ENCODE measurements around the gene ERC1. TPM values are rescaled to one million over a fixed set of nuclear protein-coding genes. Genes with fewer than 3 reads are reported as not detected.

The ERC1 gene
- total RNA-seq, 1 experiment from 2014 or later = 7.7 TPM

DNA sequence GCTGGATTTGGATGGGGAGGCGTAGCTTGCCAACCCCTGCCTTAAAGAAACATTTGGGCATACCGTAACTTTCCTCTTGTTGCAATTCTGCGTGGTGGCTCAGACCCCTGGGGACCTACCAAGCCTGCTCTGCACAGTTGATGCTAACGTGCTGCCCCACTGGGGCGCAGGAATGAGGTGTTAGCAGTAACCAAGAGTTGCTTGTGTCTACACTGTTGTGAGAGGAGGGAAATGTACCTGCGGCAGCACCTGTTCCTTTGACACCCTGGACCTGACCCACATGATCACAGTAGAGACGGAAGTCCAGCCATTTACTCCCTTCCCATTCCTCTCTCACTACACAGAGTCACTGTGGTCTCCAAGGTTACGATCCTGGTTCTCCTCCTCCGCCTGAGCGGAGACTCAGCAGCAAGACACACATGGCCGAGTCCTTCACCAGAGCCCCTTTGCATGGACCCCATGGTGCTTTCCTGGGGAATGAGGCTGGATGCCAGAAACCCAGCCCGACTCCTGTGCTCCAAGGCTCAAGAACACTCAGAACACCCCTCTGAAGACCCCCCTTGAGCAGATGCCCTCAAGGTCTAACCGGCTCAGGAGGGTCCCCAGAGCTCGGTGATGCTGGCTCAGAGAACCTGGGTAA is 518.5 kb downstream of the ERC1 start:
- no peak for DNase-seq (ENCODE audit: low spot score)

DNA sequence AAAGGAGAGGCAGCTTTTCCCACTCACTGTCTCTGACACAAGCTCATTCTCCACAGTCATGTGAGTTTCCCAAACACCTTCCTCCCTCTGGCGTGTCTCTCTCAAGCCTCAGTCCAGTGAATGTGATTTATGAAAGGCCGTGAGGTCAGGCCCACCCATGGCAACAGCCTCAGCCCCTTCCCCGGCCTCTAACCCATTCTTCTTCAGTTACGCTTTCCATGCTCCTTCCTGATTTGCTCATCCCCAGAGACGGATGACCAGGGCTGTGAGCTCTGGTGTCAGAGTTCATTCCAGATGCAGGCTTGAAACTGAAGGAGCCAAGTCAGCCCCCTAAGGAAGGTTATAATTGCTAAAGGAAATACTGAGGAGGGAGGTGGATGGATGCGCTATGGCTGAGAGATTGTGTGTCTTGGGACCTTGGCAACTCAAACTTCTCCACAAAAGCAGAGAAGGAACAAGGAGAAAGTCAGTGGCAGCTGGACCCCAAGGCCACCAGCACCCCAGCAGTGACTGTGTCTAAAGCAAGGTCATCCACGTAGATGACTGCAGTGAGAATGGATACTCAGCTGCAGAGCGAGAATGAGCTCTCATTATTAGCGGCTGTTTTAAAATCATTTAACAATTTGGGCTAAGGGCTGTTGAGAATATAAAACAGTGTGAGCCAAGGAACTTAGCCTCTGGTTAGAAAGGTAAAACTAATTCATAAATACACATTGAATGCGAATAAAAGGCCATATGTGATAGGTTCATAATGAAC is 519.2 kb downstream of the ERC1 start:
- no peak for DNase-seq (ENCODE audit: low spot score)

DNA sequence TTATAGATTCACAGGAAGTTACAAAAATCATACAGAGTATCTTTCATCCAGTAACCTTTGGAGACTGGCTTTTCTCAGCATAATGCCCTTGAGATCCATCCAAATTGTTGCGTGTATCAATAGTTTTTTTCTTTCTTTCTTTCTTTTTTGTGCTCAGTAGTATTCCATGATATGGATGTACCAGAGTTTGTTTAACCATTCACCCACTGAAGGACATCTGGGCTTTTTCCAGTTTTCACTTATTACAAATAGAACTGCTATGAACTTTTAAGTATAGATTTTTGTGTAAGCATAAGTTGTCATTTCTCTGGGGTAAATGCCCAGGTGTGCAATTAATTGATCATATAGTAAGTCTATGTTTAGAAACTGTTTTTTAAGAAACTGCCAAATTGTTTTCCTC is 524.0 kb downstream of the ERC1 start:
- DNase-seq (ENCODE audit: low spot score) = no peak

DNA sequence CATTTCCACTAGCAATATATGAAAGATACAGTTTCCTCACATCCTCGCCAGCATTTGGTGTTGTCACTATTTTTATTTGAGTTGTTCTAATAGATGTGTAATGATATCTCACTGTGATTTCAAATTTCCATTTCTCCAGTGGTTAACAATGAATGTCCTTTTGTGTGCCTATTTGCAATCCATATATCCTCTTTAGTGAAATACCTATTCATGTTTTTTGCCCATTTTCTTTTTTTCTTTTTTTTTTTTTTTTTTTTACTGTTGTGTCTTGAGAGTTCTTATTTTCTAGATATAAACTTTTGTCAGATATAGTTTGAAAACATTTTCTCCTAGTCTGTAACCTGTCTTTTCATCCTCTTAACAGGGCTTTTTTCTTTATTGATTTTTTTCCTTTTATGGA is 524.4 kb downstream of the ERC1 start:
- no peak for DNase-seq (ENCODE audit: low spot score)

- no peak for DNase-seq (ENCODE audit: low spot score)
Observed at GRCh38 chr12:1517007-1517406, 526.0 kb downstream of the ERC1 start.

DNA sequence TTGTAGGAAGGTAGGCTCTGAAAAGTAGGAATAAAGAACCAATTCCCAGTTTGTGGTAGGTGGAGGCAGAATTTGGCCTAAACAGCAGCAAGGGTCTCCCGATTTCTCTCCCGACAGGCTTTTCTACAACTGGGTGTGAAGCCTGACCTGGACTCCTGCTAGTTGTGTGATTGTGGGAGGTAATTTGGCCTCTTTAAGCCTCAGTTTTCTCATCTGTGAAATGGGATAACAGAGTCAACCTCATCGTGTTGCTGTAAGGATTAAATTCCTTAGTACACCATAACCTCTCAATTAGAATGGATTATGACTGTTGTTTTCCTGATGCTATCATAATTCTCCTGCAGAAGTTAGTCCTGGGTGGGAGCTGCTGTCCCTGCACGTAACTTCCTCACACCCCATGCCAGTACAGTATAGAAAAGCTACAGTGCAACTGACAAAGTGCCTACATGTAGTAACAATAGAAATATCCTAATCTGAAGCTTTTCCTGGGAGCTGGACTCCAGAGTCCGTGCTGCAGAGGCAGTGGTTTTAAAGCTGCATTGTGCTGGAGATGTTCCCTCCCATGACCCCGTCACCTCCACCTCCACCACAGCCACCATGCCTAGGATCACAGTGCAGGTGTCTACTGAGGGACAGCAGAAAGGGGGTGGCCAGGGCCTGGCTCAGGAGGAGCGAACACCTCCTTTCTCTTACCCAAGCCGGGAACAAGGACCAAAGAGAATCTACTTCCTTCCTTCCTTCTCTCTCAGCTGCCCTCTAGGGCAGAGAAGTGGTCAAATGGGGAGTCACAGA is 526.9 kb downstream of the ERC1 start:
- no peak for DNase-seq (ENCODE audit: low spot score)

DNA sequence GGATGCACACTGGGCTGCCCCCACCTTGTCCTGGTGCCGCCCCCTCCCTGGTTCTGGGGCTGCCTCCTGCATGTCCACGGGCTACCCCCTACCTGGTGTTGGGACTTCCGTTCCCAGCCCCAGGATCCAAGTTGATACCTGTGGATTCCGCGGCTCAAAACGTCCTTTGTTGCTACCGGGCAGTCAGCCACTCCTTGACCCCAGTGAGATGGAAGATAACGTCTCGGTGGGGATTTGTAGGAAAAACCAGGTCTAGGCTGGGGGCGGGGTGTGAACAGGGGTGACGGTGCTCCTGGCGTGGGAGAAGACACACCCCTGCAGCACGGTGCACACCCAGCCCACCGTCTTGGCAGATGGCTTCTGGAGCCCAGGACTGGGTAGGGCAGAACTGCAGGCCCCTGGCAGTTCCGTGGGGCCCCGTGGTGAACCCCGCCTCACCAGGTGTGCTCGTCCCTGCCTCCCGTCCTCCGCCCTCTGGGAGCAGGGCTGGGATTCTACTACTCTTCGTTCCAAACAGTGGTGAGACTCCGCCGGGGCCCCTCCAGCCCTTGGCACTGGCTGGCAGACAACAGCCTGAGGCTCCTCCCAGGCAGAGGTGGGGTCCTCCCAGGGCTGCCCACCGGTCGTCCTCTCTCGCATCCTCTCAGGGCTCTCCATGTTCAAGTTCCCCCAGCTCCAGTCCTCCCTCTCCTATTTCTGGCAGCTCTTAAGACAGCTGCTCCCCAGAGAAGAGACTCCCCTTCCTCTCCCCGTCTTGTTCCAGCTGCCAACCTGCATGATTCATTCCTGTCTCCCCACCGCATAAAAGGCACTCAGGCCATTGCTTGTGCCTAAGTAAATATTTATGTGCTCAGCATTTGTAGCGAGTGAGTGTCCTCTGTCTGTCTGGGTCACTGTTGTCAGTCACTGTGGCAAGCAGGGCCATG is 527.8 kb downstream of the ERC1 start:
- peak; percentile 63 for DNase-seq (ENCODE audit: low spot score)

DNA sequence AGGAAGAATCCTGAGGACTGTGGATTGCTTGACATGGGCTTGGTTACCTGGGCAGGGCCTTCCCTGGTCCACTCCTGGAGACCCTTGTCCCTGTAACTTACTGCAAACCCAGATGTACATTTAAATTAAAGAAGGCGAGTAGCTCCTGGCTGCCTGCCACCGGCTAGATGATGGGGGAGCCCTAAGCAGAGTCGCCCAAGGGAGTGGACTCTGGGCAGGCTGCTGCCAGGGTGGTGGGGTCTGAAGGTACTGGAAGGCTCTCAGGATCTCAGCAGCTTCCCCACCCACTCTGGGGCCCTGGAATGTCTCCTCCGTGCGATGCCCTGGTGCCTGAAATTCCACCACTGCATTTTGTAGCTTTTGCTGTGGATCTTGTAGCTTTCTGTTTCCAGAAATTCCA is 528.6 kb downstream of the ERC1 start:
- DNase-seq (ENCODE audit: low spot score) = no peak

DNA sequence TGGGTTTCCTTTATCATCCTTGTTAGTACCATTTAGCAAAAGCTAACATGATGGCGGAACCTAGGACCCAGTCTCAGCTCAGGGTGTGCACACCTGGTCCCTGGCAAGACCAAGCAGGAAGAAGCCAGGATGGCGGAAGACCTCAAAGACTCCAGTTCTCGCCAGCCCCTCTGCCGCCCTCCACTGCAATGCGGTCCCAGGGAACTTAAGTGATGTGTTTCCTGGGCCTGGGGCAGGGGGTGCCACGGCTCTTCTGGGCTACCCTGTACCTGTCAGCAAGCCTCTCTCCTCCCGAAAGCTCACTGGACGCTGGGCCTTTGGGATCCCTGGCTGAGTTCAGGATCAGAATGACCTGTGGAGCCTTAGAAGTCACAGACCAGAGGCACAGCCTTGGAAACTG is 532.0 kb downstream of the ERC1 start:
- DNase-seq (ENCODE audit: low spot score) = no peak

DNA sequence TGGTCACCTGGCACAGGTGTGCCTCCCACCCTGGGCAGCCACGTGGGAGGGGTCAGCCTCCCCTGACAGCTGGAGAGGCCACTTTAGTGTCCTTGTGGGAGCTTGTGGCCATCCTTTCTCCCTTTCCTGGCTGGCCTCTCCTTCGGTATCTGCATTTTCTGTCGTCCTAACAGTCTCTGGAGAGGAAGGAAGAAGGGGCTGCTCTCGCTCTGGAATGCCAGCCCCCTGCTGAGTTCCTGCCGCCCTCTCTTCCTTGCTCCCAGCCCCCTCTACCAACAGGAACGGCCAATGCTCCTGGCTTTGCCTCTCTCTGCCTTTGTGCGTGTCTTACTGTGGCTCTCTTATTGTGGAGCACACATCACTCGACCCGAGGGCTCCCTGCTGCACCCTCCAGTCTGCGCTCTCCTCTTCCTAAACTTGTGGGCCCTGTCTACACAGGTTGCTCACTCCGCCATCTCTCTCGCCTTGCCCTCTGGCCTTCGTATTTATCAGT is 532.6 kb downstream of the ERC1 start:
- DNase-seq (ENCODE audit: low spot score) = no peak

- DNase-seq (ENCODE audit: low spot score) = no peak
Observed at GRCh38 chr12:1525858-1526257, 534.8 kb downstream of the ERC1 start.

DNA sequence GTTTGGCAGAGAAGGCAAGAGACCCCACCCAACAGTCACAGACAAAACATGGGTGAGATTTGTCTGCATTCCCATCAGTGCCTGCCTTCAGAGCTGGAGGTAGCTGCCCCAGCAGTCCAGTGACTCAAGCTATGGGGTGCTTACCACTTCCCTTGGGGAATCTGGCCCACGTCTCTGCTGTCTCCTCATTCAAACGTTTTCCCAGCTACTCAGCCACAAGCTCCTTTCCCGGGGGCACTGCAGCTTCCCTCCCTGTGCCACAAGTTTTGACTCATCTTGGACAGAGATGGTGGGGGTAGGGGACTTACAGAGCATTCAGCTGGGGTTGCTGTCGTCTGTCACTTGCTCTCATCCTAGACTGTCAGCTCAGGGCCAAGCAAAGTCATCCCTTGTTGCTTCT is 536.8 kb downstream of the ERC1 start:
- DNase-seq (ENCODE audit: low spot score) = peak; percentile 70

DNA sequence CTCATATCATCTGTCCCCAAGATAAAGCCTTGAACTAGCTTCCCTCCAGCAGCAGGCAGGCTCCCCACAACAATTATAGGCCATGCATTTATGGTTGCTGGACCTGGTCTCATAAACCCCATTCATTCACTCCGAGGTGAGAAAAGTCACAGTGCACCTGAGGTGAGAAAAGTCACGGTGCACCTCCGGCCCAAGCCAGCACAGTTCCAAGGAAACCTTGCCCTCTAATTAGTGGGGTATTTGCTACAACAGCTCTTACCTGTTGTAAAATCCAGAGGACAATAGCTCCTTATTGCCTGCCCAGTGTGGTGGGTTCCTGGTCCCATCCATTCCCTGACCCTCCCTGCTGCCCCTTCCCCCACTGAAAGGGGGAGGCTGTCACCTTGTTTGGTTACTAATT is 537.8 kb downstream of the ERC1 start:
- DNase-seq (ENCODE audit: low spot score) = no peak

GRCh38 chr12:1529228-1529861 is 538.3 kb downstream of the ERC1 start:
- no peak for DNase-seq (ENCODE audit: low spot score)

DNA sequence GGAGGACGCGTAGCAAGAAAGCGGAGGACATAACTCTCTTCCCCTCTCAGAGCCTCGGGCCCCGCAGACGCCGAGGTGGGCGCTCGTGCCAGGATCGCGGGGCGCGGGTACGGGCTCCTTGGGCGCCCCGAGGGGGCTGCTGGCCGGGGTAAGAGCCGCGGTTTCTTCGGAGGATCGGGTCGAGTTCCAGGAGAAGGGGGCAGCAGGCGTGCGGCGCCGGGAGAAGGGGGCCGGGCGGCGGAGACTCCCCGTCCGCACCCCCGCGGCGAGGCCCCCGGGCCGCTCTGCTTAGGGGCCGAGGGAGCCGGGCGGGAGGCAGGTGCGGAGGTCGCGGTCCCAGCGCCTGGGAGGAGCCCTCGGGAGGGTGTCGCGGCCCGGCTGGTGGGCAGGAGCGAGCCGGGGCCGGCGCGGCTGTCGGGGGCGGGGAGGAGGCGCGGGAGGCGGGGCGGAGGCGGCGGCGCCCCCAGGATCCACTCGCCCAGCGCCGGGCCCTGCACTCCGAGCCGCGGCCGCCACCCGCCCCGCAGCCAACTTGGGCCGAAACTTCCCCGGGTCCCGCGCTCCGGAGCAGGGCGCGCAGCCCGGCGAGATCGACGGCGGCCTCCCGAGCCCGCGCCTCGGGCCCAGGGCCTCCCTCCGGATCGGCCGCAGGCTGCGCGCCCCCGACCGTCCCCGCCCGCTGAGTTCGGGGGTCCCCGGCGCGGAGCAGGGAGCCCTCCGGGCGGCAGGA is 539.0 kb downstream of the ERC1 start:
- DNase-seq (ENCODE audit: low spot score) = no peak

GRCh38 chr12:1530592-1531152 is 539.6 kb downstream of the ERC1 start:
- DNase-seq (ENCODE audit: low spot score) = no peak

DNA sequence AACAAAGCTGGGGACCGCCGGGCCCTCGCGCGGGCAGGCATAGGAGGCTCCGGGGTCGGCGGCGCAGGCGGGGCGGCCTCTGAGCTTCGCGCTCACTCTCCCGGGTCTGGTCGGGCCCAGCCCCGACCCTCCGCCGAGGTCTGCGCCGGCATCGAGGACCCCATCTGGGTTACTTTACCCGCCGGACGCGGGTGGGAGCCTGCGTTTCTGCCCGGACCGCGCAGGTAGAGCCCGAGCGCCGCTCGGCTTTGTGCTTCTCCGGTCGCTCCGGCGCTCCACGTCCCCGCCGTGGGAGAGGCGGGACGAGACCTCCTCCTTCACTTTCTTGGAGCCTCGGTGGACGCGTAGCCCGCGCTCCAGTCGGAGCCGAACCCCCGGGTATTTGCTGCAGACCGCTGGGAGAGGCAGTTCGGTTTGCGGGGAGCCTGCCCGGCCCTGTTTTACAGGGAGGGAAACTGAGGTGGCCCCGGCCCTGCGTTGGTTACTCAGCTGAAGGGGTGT is 540.2 kb downstream of the ERC1 start:
- no peak for DNase-seq (ENCODE audit: low spot score)

- no peak for DNase-seq (ENCODE audit: low spot score)
Observed at GRCh38 chr12:1531654-1532374, 540.8 kb downstream of the ERC1 start.

Data from A172 (cell line).